GM23338 (cell line): ENCODE results near the gene C10orf71. TPM values are rescaled to one million over a fixed set of nuclear protein-coding genes. Genes with fewer than 3 reads are reported as not detected.

Experiments used
- ATAC-seq: fragments of 200-7000 bp; cut with Tn5 transposase; 3 replicates; pipeline ENCODE4 v1.9.1; 2020
- DNase-seq: peaks from one replicate; pipeline ENCODE4 v3.0.0-alpha.2; 2015; ENCODE audit warnings: low spot score
- H2AFZ ChIP-seq: fragments of 200-600 bp; sonication (generic); 2 replicates; pipeline ENCODE4 v1.8.0; 2016; ENCODE audit warnings: antibody characterized with exemption, mild to moderate bottlenecking, moderate library complexity
- H3F3A ChIP-seq: fragments of 200-600 bp; sonication (generic); replicated peaks from 2 replicates; pipeline ENCODE4 v1.8.0; 2017; ENCODE audit warnings: antibody characterized with exemption, mixed run types, low read depth
- H3K27ac ChIP-seq: fragments of 200-600 bp; sonication (generic); 2 replicates; pipeline ENCODE4 v1.6.1; 2016; ENCODE audit warnings: low read depth
- H3K27me3 ChIP-seq: fragments of 200-600 bp; sonication (generic); 2 replicates; pipeline ENCODE4 v1.8.0; 2016; ENCODE audit warnings: mild to moderate bottlenecking, mixed run types, moderate library complexity; ENCODE audit not compliant: insufficient read depth
- H3K36me3 ChIP-seq: fragments of 200-600 bp; sonication (generic); 2 replicates; pipeline ENCODE4 v1.8.0; 2016; ENCODE audit warnings: mild to moderate bottlenecking; ENCODE audit not compliant: insufficient read depth
- H3K4me1 ChIP-seq: fragments of 200-600 bp; sonication (generic); 2 replicates; pipeline ENCODE4 v1.8.0; 2016; ENCODE audit warnings: mild to moderate bottlenecking, moderate library complexity; ENCODE audit not compliant: insufficient read depth
- H3K4me2 ChIP-seq: fragments of 200-600 bp; sonication (generic); 2 replicates; pipeline ENCODE4 v1.7.1; 2017; ENCODE audit warnings: mixed run types
- H3K4me3 ChIP-seq: fragments of 200-600 bp; sonication (generic); 2 replicates; pipeline ENCODE4 v1.6.1; 2016; ENCODE audit warnings: mixed run types
- H3K79me2 ChIP-seq: fragments of 200-600 bp; sonication (generic); replicated peaks from 2 replicates; pipeline ENCODE4 v1.8.0; 2017; ENCODE audit warnings: mild to moderate bottlenecking; ENCODE audit not compliant: insufficient read depth
- H3K9me2 ChIP-seq: fragments of 200-600 bp; sonication (generic); 2 replicates; pipeline ENCODE4 v1.8.0; 2017; ENCODE audit not compliant: insufficient read depth
- H4K20me1 ChIP-seq: fragments of 200-600 bp; sonication (generic); replicated peaks from 2 replicates; pipeline ENCODE4 v1.8.0; 2017; ENCODE audit warnings: mild to moderate bottlenecking; ENCODE audit not compliant: insufficient read depth
- H3K27ac Mint-ChIP-seq: 2 replicates; pipeline ENCODE4 v1.8.0; 2020; ENCODE audit warnings: inconsistent platforms, mild to moderate bottlenecking, moderate library complexity, mixed read lengths
- H3K27me3 Mint-ChIP-seq: 3 replicates; pipeline ENCODE4 v1.8.0; 2022; ENCODE audit warnings: low read depth, mild to moderate bottlenecking, moderate library complexity, mixed read lengths, inconsistent platforms; ENCODE audit not compliant: insufficient read depth, poor library complexity
- H3K36me3 Mint-ChIP-seq: 3 replicates; pipeline ENCODE4 v1.8.0; 2021; ENCODE audit warnings: low read depth, mild to moderate bottlenecking, inconsistent platforms, moderate library complexity, mixed read lengths
- H3K4me1 Mint-ChIP-seq: 3 replicates; pipeline ENCODE4 v1.8.0; 2020; ENCODE audit warnings: mild to moderate bottlenecking, inconsistent platforms, mixed read lengths
- H3K4me3 Mint-ChIP-seq: 3 replicates; pipeline ENCODE4 v1.8.0; 2021; ENCODE audit warnings: moderate library complexity, mild to moderate bottlenecking, inconsistent platforms, mixed read lengths
- H3K9me3 Mint-ChIP-seq: 3 replicates; pipeline ENCODE4 v1.8.0; 2020; ENCODE audit warnings: moderate library complexity, mild to moderate bottlenecking, inconsistent platforms, mixed read lengths
- CREB1 ChIP-seq: fragments of 250-450 bp; sonication (Bioruptor Pico); IDR thresholded peaks from 2 replicates; pipeline ENCODE4 v1.5.0; 2020; ENCODE audit warnings: low read depth, mild to moderate bottlenecking, moderate library complexity
- EZH2phosphoT487 ChIP-seq: fragments of 200-600 bp; sonication (generic); IDR thresholded peaks from one replicate; pipeline ENCODE4 v1.8.1; 2018; ENCODE audit warnings: antibody characterized with exemption; ENCODE audit not compliant: unreplicated experiment
- JUNB ChIP-seq: IDR thresholded peaks from one replicate; pipeline ENCODE4 v1.6.1; 2016; ENCODE audit warnings: antibody characterized with exemption; ENCODE audit not compliant: unreplicated experiment
- NANOG ChIP-seq: IDR thresholded peaks from 2 replicates; pipeline ENCODE4 v1.6.1; 2016; ENCODE audit warnings: antibody characterized with exemption, borderline replicate concordance
- POLR2AphosphoS5 ChIP-seq: IDR thresholded peaks from 2 replicates; pipeline ENCODE4 v1.6.1; 2016; ENCODE audit warnings: antibody characterized with exemption, low read depth
- ZNF114 ChIP-seq: fragments of 250-450 bp; sonication (Bioruptor Pico); IDR thresholded peaks from 2 replicates; pipeline ENCODE4 v1.5.0; 2020; ENCODE audit warnings: mild to moderate bottlenecking, moderate library complexity
- ZNF331 ChIP-seq: fragments of 250-450 bp; sonication (Bioruptor Pico); IDR thresholded peaks from 2 replicates; pipeline ENCODE4 v1.5.0; 2020; ENCODE audit warnings: low read depth, mild to moderate bottlenecking, moderate library complexity
- polyA plus RNA-seq: library from polyadenylated mRNA; unstranded; fragments of >200 nt; fragmentation: Nextera tagmentation; extraction: Ambion mirVana; gene quantifications from 2 replicates; pipeline ENCODE4 v1.2.1, GENCODE V29; 2016
- total RNA-seq: library from RNA; depleted of rRNA; stranded (reverse); fragments of >200 nt; shearing (Covaris generic); gene quantifications from 2 replicates; pipeline ENCODE4 v1.2.3, GENCODE V29; 2014
- TF ChIP-seq, protein P1 (sequence below): IDR thresholded peaks from one replicate; pipeline ENCODE4 v1.6.1; 2018; ENCODE audit warnings: antibody characterized with exemption; ENCODE audit not compliant: unreplicated experiment
- TF ChIP-seq, protein P2 (sequence below): IDR thresholded peaks from 2 replicates; pipeline ENCODE4 v1.6.1; 2016; ENCODE audit warnings: antibody characterized with exemption
- TF ChIP-seq, protein P3 (sequence below), 2 experiments: fragments of 200-600 bp in 1 of 2; sonication (generic) in 1 of 2; conservative IDR thresholded peaks; 2 replicates each; pipeline versions ENCODE4 v1.5.1 to v1.6.1; 2016 to 2017; ENCODE audit warnings: antibody characterized with exemption in 2 of 2, low read depth in 2 of 2, mild to moderate bottlenecking in 2 of 2, moderate library complexity in 1 of 2

The C10orf71 gene
- total and polyA plus RNA-seq, 2 experiments from 2014 or later: not detected

DNA sequence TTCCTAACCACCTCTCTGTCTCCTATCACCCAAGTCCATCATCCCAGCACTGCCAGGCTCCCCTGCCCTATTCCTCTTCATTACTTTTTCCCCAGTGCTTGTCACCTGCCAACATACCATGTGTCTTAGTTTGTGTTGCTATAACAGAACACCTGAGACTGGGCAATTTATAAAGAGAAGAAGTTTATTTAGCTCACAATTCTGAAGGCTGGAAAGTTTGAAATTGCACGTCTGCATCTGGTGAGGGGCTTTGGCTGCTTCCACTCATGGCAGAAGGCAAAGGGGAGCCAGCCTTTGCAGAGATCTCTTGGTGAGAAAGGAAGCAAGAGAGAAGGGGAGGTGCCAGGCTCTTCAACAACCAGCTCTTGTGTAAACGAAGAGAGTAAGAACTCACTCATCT, 49.6 kb downstream of the C10orf71 start:
- DNase-seq: no peak
- no peaks in the 10 kb centered on the region for H3K4me1 Mint-ChIP-seq

DNA sequence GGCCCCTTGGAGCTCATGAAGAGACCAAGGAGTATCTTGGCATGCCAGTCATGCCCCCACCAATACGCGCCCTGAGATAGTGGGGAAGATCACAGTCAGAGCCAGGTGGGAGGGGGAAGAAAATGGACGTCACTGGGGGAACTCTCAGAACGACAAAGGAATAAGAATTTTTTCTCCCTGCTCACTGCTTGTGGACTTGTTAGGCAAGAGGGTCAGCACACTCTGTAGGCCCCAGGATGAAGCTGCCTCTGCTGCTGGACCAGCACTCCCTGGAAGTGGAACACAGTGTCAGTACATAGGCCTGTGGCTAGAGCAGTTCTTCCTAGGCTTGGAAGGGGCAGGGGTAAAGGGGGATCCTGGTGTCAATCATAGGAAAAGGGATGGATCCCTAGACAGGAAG, 50.4 kb downstream of the C10orf71 start:
- H3K9me3 Mint-ChIP-seq: 0 out of 3 replicates have a peak, but pooled peaks cover 4% of the 10 kb centered on the region
- TF ChIP-seq POLR2AphosphoS5: no peak
- no peak for TF ChIP-seq JUNB
- TF ChIP-seq, protein P1, sequence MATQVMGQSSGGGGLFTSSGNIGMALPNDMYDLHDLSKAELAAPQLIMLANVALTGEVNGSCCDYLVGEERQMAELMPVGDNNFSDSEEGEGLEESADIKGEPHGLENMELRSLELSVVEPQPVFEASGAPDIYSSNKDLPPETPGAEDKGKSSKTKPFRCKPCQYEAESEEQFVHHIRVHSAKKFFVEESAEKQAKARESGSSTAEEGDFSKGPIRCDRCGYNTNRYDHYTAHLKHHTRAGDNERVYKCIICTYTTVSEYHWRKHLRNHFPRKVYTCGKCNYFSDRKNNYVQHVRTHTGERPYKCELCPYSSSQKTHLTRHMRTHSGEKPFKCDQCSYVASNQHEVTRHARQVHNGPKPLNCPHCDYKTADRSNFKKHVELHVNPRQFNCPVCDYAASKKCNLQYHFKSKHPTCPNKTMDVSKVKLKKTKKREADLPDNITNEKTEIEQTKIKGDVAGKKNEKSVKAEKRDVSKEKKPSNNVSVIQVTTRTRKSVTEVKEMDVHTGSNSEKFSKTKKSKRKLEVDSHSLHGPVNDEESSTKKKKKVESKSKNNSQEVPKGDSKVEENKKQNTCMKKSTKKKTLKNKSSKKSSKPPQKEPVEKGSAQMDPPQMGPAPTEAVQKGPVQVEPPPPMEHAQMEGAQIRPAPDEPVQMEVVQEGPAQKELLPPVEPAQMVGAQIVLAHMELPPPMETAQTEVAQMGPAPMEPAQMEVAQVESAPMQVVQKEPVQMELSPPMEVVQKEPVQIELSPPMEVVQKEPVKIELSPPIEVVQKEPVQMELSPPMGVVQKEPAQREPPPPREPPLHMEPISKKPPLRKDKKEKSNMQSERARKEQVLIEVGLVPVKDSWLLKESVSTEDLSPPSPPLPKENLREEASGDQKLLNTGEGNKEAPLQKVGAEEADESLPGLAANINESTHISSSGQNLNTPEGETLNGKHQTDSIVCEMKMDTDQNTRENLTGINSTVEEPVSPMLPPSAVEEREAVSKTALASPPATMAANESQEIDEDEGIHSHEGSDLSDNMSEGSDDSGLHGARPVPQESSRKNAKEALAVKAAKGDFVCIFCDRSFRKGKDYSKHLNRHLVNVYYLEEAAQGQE: no peak
- no peak for TF ChIP-seq CREB1
- TF ChIP-seq ZNF331 (CRISPR knock-in tag): no peak
- TF ChIP-seq ZNF114 (CRISPR knock-in tag): no peak
- no peak for TF ChIP-seq NANOG
- TF ChIP-seq, protein P2, sequence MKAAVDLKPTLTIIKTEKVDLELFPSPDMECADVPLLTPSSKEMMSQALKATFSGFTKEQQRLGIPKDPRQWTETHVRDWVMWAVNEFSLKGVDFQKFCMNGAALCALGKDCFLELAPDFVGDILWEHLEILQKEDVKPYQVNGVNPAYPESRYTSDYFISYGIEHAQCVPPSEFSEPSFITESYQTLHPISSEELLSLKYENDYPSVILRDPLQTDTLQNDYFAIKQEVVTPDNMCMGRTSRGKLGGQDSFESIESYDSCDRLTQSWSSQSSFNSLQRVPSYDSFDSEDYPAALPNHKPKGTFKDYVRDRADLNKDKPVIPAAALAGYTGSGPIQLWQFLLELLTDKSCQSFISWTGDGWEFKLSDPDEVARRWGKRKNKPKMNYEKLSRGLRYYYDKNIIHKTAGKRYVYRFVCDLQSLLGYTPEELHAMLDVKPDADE: no peak
- TF ChIP-seq, protein P3, sequence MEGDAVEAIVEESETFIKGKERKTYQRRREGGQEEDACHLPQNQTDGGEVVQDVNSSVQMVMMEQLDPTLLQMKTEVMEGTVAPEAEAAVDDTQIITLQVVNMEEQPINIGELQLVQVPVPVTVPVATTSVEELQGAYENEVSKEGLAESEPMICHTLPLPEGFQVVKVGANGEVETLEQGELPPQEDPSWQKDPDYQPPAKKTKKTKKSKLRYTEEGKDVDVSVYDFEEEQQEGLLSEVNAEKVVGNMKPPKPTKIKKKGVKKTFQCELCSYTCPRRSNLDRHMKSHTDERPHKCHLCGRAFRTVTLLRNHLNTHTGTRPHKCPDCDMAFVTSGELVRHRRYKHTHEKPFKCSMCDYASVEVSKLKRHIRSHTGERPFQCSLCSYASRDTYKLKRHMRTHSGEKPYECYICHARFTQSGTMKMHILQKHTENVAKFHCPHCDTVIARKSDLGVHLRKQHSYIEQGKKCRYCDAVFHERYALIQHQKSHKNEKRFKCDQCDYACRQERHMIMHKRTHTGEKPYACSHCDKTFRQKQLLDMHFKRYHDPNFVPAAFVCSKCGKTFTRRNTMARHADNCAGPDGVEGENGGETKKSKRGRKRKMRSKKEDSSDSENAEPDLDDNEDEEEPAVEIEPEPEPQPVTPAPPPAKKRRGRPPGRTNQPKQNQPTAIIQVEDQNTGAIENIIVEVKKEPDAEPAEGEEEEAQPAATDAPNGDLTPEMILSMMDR (conservative IDR thresholded peaks at IDR 0.05; ENCODE audit: low read depth in 2 of 2): no peak
- TF ChIP-seq EZH2phosphoT487: no peak

More for the DNA sequence above, 49.6 kb downstream of the C10orf71 start:
- Histone ChIP-seq H3K27ac (no peak overlapping the region), H3K4me3 (no peak overlapping the region), H3F3A (no peaks in the 10 kb centered on the region), H3K9me2 (0 out of 2 replicates have a peak, but pooled peaks cover 2% of the 10 kb centered on the region), H3K4me1 (no peaks in the 10 kb centered on the region), H3K27me3 (no peaks in the 10 kb centered on the region), H3K4me2 (no peak overlapping the region), H2AFZ (no peak overlapping the region), H4K20me1 (no peaks in the 10 kb centered on the region), H3K36me3 (no peaks in the 10 kb centered on the region), H3K79me2 (no peaks in the 10 kb centered on the region)
- no peak for ATAC-seq
- H3K27ac Mint-ChIP-seq: no peak overlapping the region
- no peak overlapping the region for H3K4me3 Mint-ChIP-seq
- H3K27me3 Mint-ChIP-seq: no peaks in the 10 kb centered on the region
- H3K36me3 Mint-ChIP-seq: no peaks in the 10 kb centered on the region
- H3K9me3 Mint-ChIP-seq: 0 out of 3 replicates have a peak, but pooled peaks cover 4% of the 10 kb centered on the region
- no peak for TF ChIP-seq JUNB
- TF ChIP-seq CREB1: no peak

More for the DNA sequence above, 50.4 kb downstream of the C10orf71 start:
- Mint-ChIP-seq H3K27me3 (no peaks in the 10 kb centered on the region), H3K36me3 (no peaks in the 10 kb centered on the region), H3K4me1 (no peaks in the 10 kb centered on the region), H3K4me3 (no peak overlapping the region), H3K27ac (no peak overlapping the region)
- DNase-seq (no peak), ATAC-seq (no peak)
- H3K27ac ChIP-seq: no peak overlapping the region
- 0 out of 2 replicates have a peak, but pooled peaks cover 2% of the 10 kb centered on the region for H3K9me2 ChIP-seq
- no peaks in the 10 kb centered on the region for H3K79me2 ChIP-seq
- H3K4me1 ChIP-seq: no peaks in the 10 kb centered on the region
- H3K4me2 ChIP-seq: no peak overlapping the region
- no peak overlapping the region for H2AFZ ChIP-seq
- no peaks in the 10 kb centered on the region for H3F3A ChIP-seq
- H3K4me3 ChIP-seq: no peak overlapping the region
- no peaks in the 10 kb centered on the region for H3K27me3 ChIP-seq
- no peaks in the 10 kb centered on the region for H3K36me3 ChIP-seq
- H4K20me1 ChIP-seq: no peaks in the 10 kb centered on the region
